ENCODE measurements around the gene YPEL2. TPM values are rescaled to one million over a fixed set of nuclear protein-coding genes. Genes with fewer than 3 reads are reported as not detected.

YPEL2 gene
- total RNA-seq, 1 experiment from 2014 or later = 2.9 TPM

DNA sequence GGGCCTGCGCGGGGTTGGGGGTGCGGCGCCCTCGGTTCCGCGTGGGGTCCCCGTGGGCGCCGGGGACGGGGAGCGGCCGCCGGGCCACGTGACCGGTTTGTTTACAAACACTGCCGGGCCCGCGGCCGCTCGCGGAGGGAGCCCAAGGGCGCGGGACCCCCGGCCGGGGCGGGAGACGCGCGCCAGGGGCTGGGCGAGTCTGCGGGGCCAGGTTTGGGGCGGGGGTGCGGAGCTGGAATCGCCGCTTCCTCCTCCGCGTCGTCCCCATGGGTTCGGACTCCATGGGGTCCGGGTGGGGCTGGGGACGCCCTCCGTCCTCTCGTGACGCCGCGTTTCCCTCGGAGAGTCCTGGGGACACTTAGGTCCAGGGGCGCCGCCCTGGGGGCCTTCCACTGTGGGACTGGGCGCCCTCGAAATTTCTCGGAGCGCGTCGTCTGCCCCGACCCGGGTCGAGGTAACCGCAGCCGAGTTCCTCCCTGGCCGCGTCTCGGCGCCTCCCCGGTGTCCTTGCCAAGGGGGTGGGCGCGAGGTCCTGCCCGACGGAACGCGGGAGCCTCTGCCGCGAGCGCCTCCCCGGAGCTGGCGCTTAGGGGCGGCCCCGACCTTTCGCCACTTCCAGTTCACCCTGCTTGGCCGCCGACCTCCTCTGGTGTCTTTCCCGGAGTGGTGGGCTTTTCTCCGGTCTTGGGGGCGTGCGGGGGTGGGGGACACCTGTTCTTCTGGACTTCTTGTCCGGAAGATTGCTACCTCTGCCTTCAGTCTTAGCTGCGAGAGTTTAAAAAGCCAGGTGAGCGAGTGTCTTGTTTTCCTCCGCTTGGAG lies 684 bp downstream of the YPEL2 start:
- no peak for TF ChIP-seq CTCF (IDR thresholded peaks at IDR 0.05; ENCODE audit: insufficient read depth in 1 of 2, low read depth in 1 of 2, low read length in 1 of 2, severe bottlenecking in 1 of 2, unreplicated experiment in 1 of 2)
- intact Hi-C loops (cut with micrococcal nuclease; ENCODE audit: unreplicated experiment) = no loop called here
- Histone ChIP-seq H3K36me3 (ENCODE audit: control insufficient read depth, insufficient read depth, low read length) (no peaks in the 10 kb centered on the region), H3K9me3 (no peaks in the 10 kb centered on the region), H3K4me1 (peaks cover 21% of the 10 kb centered on the region), H3K4me3 (ENCODE audit: low read depth, low read length) (peak overlapping the region; percentile 90), H3K27me3 (replicated peaks; ENCODE audit: control insufficient read depth, insufficient read depth, low read length) (no peaks in the 10 kb centered on the region)
- no peak overlapping the region for H3K27ac Mint-ChIP-seq (ENCODE audit: unreplicated experiment)
- peaks cover 26% of the 10 kb centered on the region for H3K4me1 Mint-ChIP-seq (ENCODE audit: low read depth, unreplicated experiment)
- H3K4me3 Mint-ChIP-seq (ENCODE audit: unreplicated experiment) = peak overlapping the region; percentile 73
- ChIA-PET POLR2A (interaction anchor here (1.0 kb wide), 1 partner anchor 33 kb away, joined by 14 read pairs; no protein-coding TSS in a partner anchor), CTCF (interaction anchor here (1.7 kb wide), 1 partner anchor 34 kb away, joined by 9 read pairs; no protein-coding TSS in a partner anchor)
- DNase-seq = peak in 1 of 2 experiments; percentile 48
- no peaks in the 10 kb centered on the region for H3K9me3 Mint-ChIP-seq (ENCODE audit: unreplicated experiment)
- H3K36me3 Mint-ChIP-seq (ENCODE audit: insufficient read depth, unreplicated experiment) = no peaks in the 10 kb centered on the region
- no TSS peak for BruUV-seq (replicated peaks)
- peaks cover 4% of the 10 kb centered on the region for H3K27me3 Mint-ChIP-seq (ENCODE audit: insufficient read depth, unreplicated experiment)

- H3K27me3 ChIP-seq (replicated peaks; ENCODE audit: control insufficient read depth, insufficient read depth, low read length) = no peaks in the 10 kb centered on the region
- BruUV-seq (replicated peaks) = no TSS peak
- no peaks in the 10 kb centered on the region for H3K36me3 ChIP-seq (ENCODE audit: control insufficient read depth, insufficient read depth, low read length)
- intact Hi-C loops (cut with micrococcal nuclease; ENCODE audit: unreplicated experiment) = no loop called here
- no peaks in the 10 kb centered on the region for H3K9me3 ChIP-seq
- H3K4me3 ChIP-seq (ENCODE audit: low read depth, low read length) = peak overlapping the region; percentile 90
- peaks cover 21% of the 10 kb centered on the region for H3K4me1 ChIP-seq
- ChIA-PET CTCF (interaction anchor here (0.6 to 1.7 kb wide), 2 partner anchors 33 to 137 kb away, joined by 3 to 9 read pairs; no protein-coding TSS in a partner anchor), POLR2A (interaction anchor here (1.0 kb wide), 1 partner anchor 33 kb away, joined by 14 read pairs; no protein-coding TSS in a partner anchor)
- Mint-ChIP-seq H3K36me3 (ENCODE audit: insufficient read depth, unreplicated experiment) (no peaks in the 10 kb centered on the region), H3K4me1 (ENCODE audit: low read depth, unreplicated experiment) (peaks cover 26% of the 10 kb centered on the region), H3K9me3 (ENCODE audit: unreplicated experiment) (no peaks in the 10 kb centered on the region), H3K27me3 (ENCODE audit: insufficient read depth, unreplicated experiment) (peaks cover 4% of the 10 kb centered on the region), H3K4me3 (ENCODE audit: unreplicated experiment) (peak overlapping the region; percentile 73), H3K27ac (ENCODE audit: unreplicated experiment) (no peak overlapping the region)
- no peak for TF ChIP-seq CTCF (IDR thresholded peaks at IDR 0.05; ENCODE audit: insufficient read depth in 1 of 2, low read depth in 1 of 2, low read length in 1 of 2, severe bottlenecking in 1 of 2, unreplicated experiment in 1 of 2)
- no peak for DNase-seq
Observed at GRCh38 chr17:59332749-59333377, 1.4 kb downstream of the YPEL2 start.

DNA sequence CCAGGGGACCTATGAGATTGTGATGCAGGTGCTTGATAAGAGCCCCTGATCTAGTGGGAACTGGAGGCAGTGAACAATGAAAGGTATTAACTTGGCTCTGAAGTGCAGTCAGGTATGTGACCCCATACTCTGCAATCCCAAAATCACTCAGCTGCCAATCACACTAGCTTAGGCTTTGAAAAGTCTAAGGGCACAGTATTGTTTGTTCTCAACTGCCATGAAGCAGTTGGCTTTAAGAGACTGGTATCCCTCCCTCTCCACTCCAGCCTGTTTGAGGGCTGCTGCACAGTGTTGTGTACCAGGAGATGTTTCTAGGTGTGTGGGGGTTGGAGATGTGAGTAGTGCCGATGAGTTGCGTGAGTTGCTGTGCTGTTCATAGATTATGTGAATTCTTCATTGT lies 2.4 kb downstream of the YPEL2 start:
- Mint-ChIP-seq H3K27me3 (ENCODE audit: insufficient read depth, unreplicated experiment) (peaks cover 4% of the 10 kb centered on the region), H3K4me1 (ENCODE audit: low read depth, unreplicated experiment) (peaks cover 26% of the 10 kb centered on the region), H3K9me3 (ENCODE audit: unreplicated experiment) (no peaks in the 10 kb centered on the region), H3K4me3 (ENCODE audit: unreplicated experiment) (no peak overlapping the region), H3K36me3 (ENCODE audit: insufficient read depth, unreplicated experiment) (no peaks in the 10 kb centered on the region), H3K27ac (ENCODE audit: unreplicated experiment) (no peak overlapping the region)
- no TSS peak for BruUV-seq (replicated peaks)
- ChIA-PET CTCF (no interaction called here), POLR2A (no interaction called here)
- no peaks in the 10 kb centered on the region for H3K36me3 ChIP-seq (ENCODE audit: control insufficient read depth, insufficient read depth, low read length)
- H3K27me3 ChIP-seq (replicated peaks; ENCODE audit: control insufficient read depth, insufficient read depth, low read length) = no peaks in the 10 kb centered on the region; the same call in 1 of the 2 replicates
- peaks cover 21% of the 10 kb centered on the region for H3K4me1 ChIP-seq
- no peak for DNase-seq
- H3K4me3 ChIP-seq (ENCODE audit: low read depth, low read length) = no peak overlapping the region
- intact Hi-C loops (cut with micrococcal nuclease; ENCODE audit: unreplicated experiment) = no loop called here
- TF ChIP-seq CTCF (IDR thresholded peaks at IDR 0.05; ENCODE audit: insufficient read depth in 1 of 2, low read depth in 1 of 2, low read length in 1 of 2, severe bottlenecking in 1 of 2, unreplicated experiment in 1 of 2) = no peak
- H3K9me3 ChIP-seq = no peaks in the 10 kb centered on the region

All from Caco-2 (cell line).